ENCODE results near the gene DALRD3.

- TF ChIP-seq CTCF (IDR thresholded peaks at IDR 0.05): no peak
- TF ChIP-seq EZH2 (IDR thresholded peaks at IDR 0.05; ENCODE audit: borderline replicate concordance, insufficient read depth, low read depth, low read length, poor library complexity, severe bottlenecking): no peak
Measured at GRCh38 chr3:49021213-49021812, 2.9 kb upstream of the DALRD3 start.
